MCF 10A (cell line): ENCODE results near the gene NINJ1. TPM values are rescaled to one million over a fixed set of nuclear protein-coding genes. Genes with fewer than 3 reads are reported as not detected.

ENCODE experiments used
- BruUV-seq: library from RNA; stranded (reverse); fragments of 400-500 nt; replicated peaks from 2 replicates; lab custom pipeline; 2021; lab: Mats Ljungman, UMichigan
- CTCF ChIA-PET: fragments of 300-600 bp; sonication (Branson Sonifier 250); formaldehyde crosslinking; extraction: SDS; loops from one replicate; lab custom pipeline; 2021; ENCODE audit warnings: antibody characterized with exemption, inconsistent platforms; lab: Yijun Ruan, JAX
- POLR2A ChIA-PET: fragments of 300-600, 350-650 bp; sonication (Branson Sonifier 250); formaldehyde crosslinking; extraction: SDS; loops from one replicate; lab custom pipeline; 2020; ENCODE audit warnings: antibody characterized with exemption, inconsistent platforms; lab: Yijun Ruan, JAX
- DNase-seq: peaks from one replicate; pipeline ENCODE4 v3.0.0-alpha.2; 2018; ENCODE audit not compliant: unreplicated experiment
- H3K27ac Mint-ChIP-seq: one replicate; pipeline ENCODE4 v1.8.0; 2022; ENCODE audit warnings: mild to moderate bottlenecking, low read depth, mixed read lengths; ENCODE audit not compliant: unreplicated experiment
- H3K27me3 Mint-ChIP-seq: one replicate; pipeline ENCODE4 v1.8.0; 2022; ENCODE audit warnings: mixed read lengths; ENCODE audit not compliant: insufficient read depth, unreplicated experiment
- H3K36me3 Mint-ChIP-seq: one replicate; pipeline ENCODE4 v1.8.0; 2022; ENCODE audit warnings: mild to moderate bottlenecking, moderate library complexity, mixed read lengths; ENCODE audit not compliant: insufficient read depth, unreplicated experiment
- H3K4me1 Mint-ChIP-seq: one replicate; pipeline ENCODE4 v1.8.0; 2022; ENCODE audit warnings: mixed read lengths; ENCODE audit not compliant: insufficient read depth, unreplicated experiment
- H3K4me3 Mint-ChIP-seq: one replicate; pipeline ENCODE4 v1.8.0; 2022; ENCODE audit warnings: mild to moderate bottlenecking, moderate library complexity, mixed read lengths; ENCODE audit not compliant: unreplicated experiment
- H3K9me3 Mint-ChIP-seq: one replicate; pipeline ENCODE4 v1.8.0; 2022; ENCODE audit warnings: mixed read lengths; ENCODE audit not compliant: unreplicated experiment
- CTCF ChIP-seq: fragments of 200-600 bp; IDR thresholded peaks from one replicate; pipeline ENCODE4 v1.8.0; 2022; ENCODE audit warnings: antibody characterized with exemption, mild to moderate bottlenecking; ENCODE audit not compliant: unreplicated experiment
- intact Hi-C: fragments of 100-400 bp; cut with micrococcal nuclease; formaldehyde crosslinking; loops from 2 replicates; pipeline ENCODE4 v1.14.1; 2022
- total RNA-seq: library from RNA; stranded (reverse); gene quantifications from 2 replicates; pipeline ENCODE4 v1.2.3, GENCODE V29; 2022

NINJ1 gene
- total RNA-seq, 1 experiment from 2014 or later = 64.7 TPM

- H3K4me3 Mint-ChIP-seq = peak overlapping the region; percentile 78
- peaks cover 15% of the 10 kb centered on the region for H3K9me3 Mint-ChIP-seq
- intact Hi-C loops = loop anchor here (5.0 kb wide), 1 partner anchor 37 kb away; the partner anchor contains the start of gene NINJ1
- POLR2A ChIA-PET = interaction anchor here (0.7 to 4.7 kb wide), 9 partner anchors 9 to 467 kb away, joined by 3 to 37 read pairs (median 4); partner anchors contain the start of genes FAM120A, FAM120AOS, IPPK and NINJ1
- CTCF ChIA-PET = interaction anchor here (0.6 to 0.8 kb wide), 3 partner anchors 31 to 92 kb away, joined by 3 read pairs; no protein-coding TSS in a partner anchor
- H3K4me1 Mint-ChIP-seq = peaks cover 33% of the 10 kb centered on the region
- DNase-seq = peak; percentile 98
- TF ChIP-seq CTCF = no peak
- H3K27me3 Mint-ChIP-seq = no peaks in the 10 kb centered on the region
- H3K36me3 Mint-ChIP-seq = peaks cover 9% of the 10 kb centered on the region
- no TSS peak for BruUV-seq
- H3K27ac Mint-ChIP-seq = peak overlapping the region; percentile 82
Observed at GRCh38 chr9:93095205-93096130, 38.6 kb downstream of the NINJ1 start.

GRCh38 chr9:93094658-93095204, 39.3 kb downstream of the NINJ1 start:
- BruUV-seq = TSS peak; percentile 91
- ChIA-PET POLR2A (interaction anchor here (0.8 to 4.7 kb wide), 6 partner anchors 10 to 468 kb away, joined by 3 to 37 read pairs (median 9); partner anchors contain the start of genes FAM120A and NINJ1), CTCF (interaction anchor here (0.6 to 0.8 kb wide), 4 partner anchors 15 to 92 kb away, joined by 3 read pairs; no protein-coding TSS in a partner anchor)
- no peak for TF ChIP-seq CTCF
- H3K27me3 Mint-ChIP-seq = no peaks in the 10 kb centered on the region
- peaks cover 15% of the 10 kb centered on the region for H3K9me3 Mint-ChIP-seq
- intact Hi-C loops = loop anchor here (5.0 kb wide), 1 partner anchor 38 kb away; the partner anchor contains the start of gene NINJ1
- H3K27ac Mint-ChIP-seq = peak overlapping the region; percentile 82
- H3K4me1 Mint-ChIP-seq = peaks cover 33% of the 10 kb centered on the region
- peaks cover 5% of the 10 kb centered on the region for H3K36me3 Mint-ChIP-seq
- peak overlapping the region; percentile 78 for H3K4me3 Mint-ChIP-seq
- no peak for DNase-seq

- Mint-ChIP-seq H3K9me3 (peaks cover 15% of the 10 kb centered on the region), H3K27me3 (no peaks in the 10 kb centered on the region), H3K36me3 (peaks cover 5% of the 10 kb centered on the region), H3K4me3 (peak overlapping the region; percentile 78), H3K27ac (peak overlapping the region; percentile 82), H3K4me1 (peaks cover 30% of the 10 kb centered on the region)
- intact Hi-C loops = no loop called here
- BruUV-seq = no TSS peak
- CTCF ChIA-PET = interaction anchor here (0.6 to 0.8 kb wide), 3 partner anchors 15 to 91 kb away, joined by 3 read pairs; no protein-coding TSS in a partner anchor
- POLR2A ChIA-PET = interaction anchor here (1.1 to 3.6 kb wide), 3 partner anchors 26 to 468 kb away, joined by 3 to 23 read pairs (median 13); partner anchors contain the start of gene FAM120A
- no peak for DNase-seq
- no peak for TF ChIP-seq CTCF
Observed at GRCh38 chr9:93093877-93094657, 40.0 kb downstream of the NINJ1 start.
